AG04449 (cell line): ENCODE measurements around the gene FCMR.

ENCODE experiments used
- CTCF ChIA-PET: fragments of 350-600 bp; formaldehyde crosslinking; extraction: SDS; loops from one replicate; lab custom pipeline; 2021; ENCODE audit warnings: antibody characterized with exemption; lab: Yijun Ruan, JAX
- POLR2A ChIA-PET: fragments of 400-600, 350-600 bp; formaldehyde crosslinking; extraction: SDS; loops from one replicate; lab custom pipeline; 2020; ENCODE audit warnings: antibody characterized with exemption, inconsistent platforms; lab: Yijun Ruan, JAX
- DNase-seq: peaks from one replicate; pipeline ENCODE4 v3.0.0-alpha.2; 2010; ENCODE audit warnings: low read depth, low spot score
- H3K4me3 ChIP-seq: 2 replicates; pipeline ENCODE4 v1.5.1; 2011; ENCODE audit warnings: low read depth, mild to moderate bottlenecking, control low read depth, low read length
- TF ChIP-seq, protein P1 (sequence below): IDR thresholded peaks from one replicate; pipeline ENCODE4 v1.5.1; 2011; ENCODE audit warnings: mild to moderate bottlenecking, moderate library complexity, low read length, control low read depth, inconsistent platforms; ENCODE audit not compliant: insufficient read depth; ENCODE audit errors: missing control alignments

Gene FCMR

DNA sequence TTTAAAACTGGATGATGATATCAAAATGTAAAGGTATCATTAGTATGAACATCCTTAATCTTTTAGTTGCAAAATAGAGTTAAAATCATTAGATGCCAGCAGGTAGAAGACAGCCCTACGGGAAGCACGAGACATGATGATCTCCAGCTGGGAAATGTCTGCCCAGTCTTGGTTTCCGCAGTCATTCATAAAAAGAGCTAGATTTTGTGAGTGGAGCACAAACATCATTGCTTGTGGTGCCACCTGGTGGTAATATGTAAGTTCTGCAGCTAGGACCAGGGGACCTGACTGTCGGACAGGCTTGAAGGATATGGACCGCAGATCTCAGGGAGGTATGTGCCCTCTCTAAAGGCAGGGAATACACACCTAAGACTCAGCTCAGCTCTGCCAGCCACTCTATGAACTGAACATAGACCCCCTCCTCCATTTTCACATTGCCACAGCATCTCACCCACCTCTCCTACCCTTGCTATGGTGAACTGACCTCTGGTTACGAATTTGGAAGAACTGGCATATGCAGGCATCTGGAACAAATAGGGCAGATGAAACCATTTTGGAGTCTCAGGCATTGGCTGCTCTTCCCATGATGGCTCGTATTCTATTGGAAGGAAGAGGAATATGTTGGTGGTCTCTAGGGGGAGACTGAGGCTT is 9.2 kb downstream of the FCMR start:
- CTCF ChIA-PET, result interaction anchor here (0.6 to 12.9 kb wide), 91 partner anchors 9 to 587 kb away, joined by 3 to 490 read pairs (median 6); partner anchors contain the start of genes DYRK3, FCMR, IKBKE and IL19
- no peak for DNase-seq
- TF ChIP-seq, protein P1, sequence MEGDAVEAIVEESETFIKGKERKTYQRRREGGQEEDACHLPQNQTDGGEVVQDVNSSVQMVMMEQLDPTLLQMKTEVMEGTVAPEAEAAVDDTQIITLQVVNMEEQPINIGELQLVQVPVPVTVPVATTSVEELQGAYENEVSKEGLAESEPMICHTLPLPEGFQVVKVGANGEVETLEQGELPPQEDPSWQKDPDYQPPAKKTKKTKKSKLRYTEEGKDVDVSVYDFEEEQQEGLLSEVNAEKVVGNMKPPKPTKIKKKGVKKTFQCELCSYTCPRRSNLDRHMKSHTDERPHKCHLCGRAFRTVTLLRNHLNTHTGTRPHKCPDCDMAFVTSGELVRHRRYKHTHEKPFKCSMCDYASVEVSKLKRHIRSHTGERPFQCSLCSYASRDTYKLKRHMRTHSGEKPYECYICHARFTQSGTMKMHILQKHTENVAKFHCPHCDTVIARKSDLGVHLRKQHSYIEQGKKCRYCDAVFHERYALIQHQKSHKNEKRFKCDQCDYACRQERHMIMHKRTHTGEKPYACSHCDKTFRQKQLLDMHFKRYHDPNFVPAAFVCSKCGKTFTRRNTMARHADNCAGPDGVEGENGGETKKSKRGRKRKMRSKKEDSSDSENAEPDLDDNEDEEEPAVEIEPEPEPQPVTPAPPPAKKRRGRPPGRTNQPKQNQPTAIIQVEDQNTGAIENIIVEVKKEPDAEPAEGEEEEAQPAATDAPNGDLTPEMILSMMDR, result peak; percentile 73
- POLR2A ChIA-PET, result no interaction called here
- H3K4me3 ChIP-seq, result no peak overlapping the region

DNA sequence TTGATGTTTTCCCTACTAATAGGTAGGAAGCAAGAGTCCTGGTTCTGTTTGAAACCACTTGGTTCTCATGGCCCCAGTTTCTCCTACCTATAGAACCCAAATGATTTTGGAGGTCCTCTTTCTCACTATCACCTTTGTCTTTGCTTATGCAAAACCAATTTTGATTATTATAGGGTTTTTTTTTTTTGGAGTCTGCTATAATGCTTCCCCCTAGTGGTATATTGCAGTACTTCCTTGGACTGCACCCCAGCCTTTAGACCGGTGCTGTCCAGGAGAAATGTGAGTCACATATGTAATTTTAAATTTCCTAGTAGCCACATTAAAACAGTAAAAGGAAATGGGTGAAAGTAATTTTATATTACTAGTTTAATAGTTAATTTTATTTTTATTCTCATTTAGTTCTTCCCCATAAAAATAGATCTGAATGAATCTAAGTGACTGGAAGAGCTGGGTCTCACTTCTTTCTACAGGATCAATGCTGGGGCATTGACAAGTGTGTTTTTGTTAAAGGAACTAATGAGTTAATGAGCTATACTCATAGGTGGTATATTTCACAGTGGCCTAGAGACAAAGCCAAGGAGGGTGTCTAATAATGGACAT is 10.6 kb downstream of the FCMR start:
- DNase-seq, result no peak
- ChIA-PET CTCF (interaction anchor here (0.6 to 12.9 kb wide), 65 partner anchors 10 to 589 kb away, joined by 3 to 490 read pairs (median 9); partner anchors contain the start of genes DYRK3, FCAMR, FCMR and IL19), POLR2A (no interaction called here)
- no peak overlapping the region for H3K4me3 ChIP-seq
- TF ChIP-seq, protein P1, result peak; percentile 46

DNA sequence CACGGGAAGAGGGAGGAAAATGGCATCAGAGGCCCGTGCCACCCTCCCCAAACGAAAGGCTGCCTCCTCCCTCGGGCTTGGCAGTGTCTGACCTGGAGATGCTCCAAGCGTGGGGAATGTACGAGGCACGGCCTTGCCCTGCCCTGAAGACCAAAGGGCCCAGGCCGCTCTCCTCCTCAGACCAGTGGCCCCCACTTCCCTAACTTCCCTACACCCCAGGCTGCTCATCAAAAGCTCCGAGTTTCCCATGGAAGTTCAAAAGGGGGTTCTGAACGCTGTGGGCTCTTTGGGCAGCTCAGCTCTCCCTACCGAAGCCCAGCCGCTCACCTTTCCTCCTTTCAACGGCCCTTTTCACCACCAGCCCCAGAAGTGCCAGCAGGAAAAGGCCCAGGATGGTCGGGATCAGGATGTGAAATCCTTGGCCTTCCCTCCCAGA is 11.8 kb downstream of the FCMR start:
- POLR2A ChIA-PET, result no interaction called here
- CTCF ChIA-PET, result interaction anchor here (0.6 to 7.8 kb wide), 35 partner anchors 9 to 420 kb away, joined by 3 to 99 read pairs (median 5); partner anchors contain the start of genes DYRK3, IL20 and IL24
- TF ChIP-seq, protein P1, result no peak
- peak overlapping the region; percentile 55 for H3K4me3 ChIP-seq
- no peak for DNase-seq

DNA sequence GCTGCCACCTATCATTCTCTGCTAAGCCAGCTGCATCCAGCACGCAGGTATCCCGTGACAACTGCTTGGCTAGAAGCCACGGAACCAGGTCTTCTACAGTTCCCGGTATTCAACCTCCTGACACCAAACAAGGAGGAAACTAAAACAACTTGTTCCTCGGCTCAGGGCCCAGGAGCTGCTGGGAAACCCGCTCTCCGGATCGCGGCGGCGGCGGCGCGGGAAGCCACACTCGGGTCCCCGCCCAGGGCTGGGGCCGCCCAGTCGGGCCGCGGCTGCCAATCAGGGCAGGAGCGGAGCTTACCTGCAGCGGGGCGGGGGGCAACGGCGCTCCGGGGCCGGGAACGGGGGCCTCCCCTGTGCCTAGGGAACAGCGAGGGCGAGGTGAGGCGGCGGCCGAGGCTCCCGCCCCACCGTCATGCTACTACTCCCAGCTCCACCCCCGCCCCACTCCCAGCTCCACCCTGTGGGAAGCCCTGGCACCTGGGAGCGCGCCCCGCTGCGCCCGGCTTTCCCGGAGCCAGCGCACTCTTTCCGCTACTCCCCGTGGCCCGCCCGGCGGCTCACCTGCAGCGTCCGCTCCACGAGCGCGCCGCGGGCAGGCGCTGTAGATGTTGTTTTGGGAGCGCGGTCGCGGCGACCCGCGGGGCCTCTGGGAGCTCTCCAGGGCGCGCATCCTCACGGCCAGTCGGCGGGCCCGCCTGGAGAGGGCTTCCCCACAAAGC is 12.4 kb downstream of the FCMR start:
- DNase-seq, result no peak
- ChIA-PET POLR2A (no interaction called here), CTCF (interaction anchor here (0.6 to 7.8 kb wide), 44 partner anchors 10 to 430 kb away, joined by 3 to 99 read pairs (median 5); partner anchors contain the start of genes DYRK3, EIF2D, IL20 and IL24)
- TF ChIP-seq, protein P1, result no peak
- H3K4me3 ChIP-seq, result peak overlapping the region; percentile 55

DNA sequence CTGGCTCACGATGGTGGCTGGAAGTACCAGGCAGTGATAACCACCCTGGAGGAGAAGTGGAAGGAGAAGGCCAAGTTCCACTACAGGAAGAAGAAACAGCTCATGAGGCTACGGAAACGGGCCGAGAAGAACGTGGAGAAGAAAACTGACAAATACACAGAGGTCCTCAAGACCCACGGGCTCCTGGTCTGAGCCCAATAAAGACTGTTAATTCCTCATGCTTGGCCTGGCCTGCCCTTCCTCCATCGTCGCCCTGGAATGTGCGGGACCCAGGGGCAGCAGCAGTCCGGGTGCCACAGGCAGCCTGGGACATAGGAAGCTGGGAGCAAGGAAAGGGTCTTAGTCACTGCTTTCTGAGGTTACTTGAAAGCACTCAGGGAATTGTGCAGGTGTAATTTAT is 13.7 kb downstream of the FCMR start:
- no peak overlapping the region for H3K4me3 ChIP-seq
- ChIA-PET CTCF (interaction anchor here (0.9 to 7.8 kb wide), 21 partner anchors 9 to 296 kb away, joined by 3 to 99 read pairs (median 8); partner anchors contain the start of genes DYRK3, EIF2D, IL19 and IL20), POLR2A (no interaction called here)
- no peak for DNase-seq
- TF ChIP-seq, protein P1, result no peak
